HG03521 (cell line): ENCODE results near the gene ADD3.

Experiments
- ATAC-seq: cut with Tn5 transposase; IDR thresholded peaks from one replicate; pipeline ENCODE4 v1.9.1; 2021; ENCODE audit warnings: mild to moderate bottlenecking, moderate library complexity; ENCODE audit not compliant: unreplicated experiment

The ADD3 gene

DNA sequence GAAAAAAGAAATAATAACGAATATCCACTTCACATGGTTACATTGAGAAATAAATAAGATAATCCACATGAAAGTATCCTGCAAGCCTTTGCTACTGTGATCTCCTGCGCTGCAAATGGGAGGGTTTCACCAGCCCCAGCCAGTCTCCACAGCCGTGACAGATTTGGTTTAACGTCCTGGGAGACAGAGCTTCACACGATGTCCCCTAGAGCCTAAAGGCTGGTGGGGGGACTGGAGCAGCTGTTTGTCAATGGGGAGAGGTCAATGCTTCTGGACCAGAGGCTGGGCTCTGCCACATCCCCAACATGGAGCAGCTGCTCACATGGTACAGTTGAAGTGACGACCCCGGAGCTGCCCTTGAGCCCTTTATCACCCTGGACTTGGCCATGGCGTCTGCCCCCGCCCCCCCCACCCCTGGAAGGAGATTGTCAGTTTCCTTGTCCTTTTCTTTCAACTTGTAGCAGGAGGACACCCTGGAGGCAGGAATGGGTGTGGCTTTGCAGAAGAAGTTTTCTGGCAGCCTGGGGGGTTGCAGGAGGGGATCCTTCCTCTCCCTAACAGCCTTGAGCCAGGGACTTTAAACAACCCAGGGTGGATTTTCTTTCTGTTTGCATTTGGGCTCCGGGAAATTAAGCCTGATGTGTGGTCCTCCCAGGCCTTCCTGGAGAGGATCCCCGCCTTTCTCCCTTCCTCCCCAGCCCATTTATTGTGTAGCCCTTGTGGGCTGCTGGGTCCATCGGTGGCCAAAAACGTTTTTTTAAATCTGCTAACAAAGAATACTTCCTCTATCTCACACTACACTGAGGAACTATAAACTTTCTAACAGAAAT lies 162.6 kb downstream of the ADD3 start:
- ATAC-seq: no peak

DNA sequence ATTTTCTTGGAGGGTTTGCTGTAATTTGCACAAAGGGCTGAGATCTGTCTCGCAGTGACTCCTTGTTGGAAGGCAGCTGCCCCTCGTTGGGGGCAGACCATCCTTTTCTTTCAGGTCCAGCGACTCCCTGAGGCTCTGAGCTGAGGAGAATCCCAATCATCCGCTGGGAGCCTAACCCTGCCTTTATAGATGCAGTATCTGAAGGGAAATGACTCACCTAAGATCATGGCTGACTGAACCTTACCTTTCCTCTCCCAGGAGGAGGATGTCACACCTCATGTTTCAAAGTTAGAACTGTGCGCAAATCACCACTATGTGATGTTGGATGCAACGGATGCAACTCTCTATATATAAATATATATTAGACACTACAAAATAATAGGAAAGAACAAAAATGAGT lies 163.2 kb downstream of the ADD3 start:
- no peak for ATAC-seq

DNA sequence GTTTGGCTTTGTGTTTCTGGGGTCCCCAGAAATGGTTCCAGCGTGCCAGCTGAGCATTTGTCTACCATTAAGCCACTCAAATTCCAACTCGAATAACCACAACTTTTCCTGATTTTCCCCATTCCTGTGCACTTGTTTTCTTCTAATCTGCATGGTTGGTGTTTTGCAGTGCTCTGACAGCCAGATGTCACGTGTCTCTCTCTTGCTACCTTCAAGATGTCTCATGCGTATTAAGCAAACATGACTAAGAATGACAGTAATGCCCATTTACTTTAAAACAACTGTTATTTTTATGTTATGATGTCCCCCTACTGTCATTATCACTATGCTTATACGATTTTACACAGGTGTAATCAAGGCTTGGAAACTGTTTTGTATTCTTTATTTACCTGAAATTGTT lies 164.4 kb downstream of the ADD3 start:
- ATAC-seq: no peak

DNA sequence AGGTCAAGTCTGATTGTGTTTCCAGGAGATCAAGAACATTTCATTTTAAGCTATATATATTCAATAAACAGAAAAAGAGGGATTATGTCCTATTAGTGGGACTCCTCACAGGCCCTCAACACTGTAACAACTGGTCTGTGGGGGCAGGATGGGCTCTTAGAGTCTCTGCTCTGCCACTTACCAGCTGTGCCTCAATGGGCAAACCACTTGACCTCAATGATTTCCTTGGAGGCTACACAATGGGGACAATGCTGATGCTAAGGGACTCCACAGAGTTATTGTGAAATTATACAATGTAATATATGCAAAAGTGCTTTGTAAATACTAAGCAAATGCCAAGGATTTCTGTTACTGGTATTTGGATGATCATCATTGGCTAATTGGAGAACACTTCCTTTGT lies 166.4 kb downstream of the ADD3 start:
- no peak for ATAC-seq

DNA sequence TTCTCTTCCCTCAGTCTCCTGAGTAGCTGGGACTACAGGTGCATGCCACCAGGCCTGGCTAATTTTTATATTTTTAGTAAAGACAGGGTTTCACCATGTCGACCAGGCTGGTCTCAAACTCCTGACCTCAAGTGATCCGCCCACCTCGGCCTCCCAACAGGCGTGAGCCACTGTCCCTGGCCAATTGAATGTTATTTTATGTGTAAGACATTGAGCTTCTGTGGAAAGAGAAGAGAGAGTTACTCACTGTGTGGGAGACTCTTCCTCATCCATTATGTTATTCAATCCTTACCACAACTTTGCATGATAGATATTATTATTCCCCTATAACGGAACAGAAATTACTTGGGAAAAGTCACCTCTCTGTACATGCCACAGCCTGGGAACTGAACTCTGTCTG lies 167.0 kb downstream of the ADD3 start:
- ATAC-seq: no peak

DNA sequence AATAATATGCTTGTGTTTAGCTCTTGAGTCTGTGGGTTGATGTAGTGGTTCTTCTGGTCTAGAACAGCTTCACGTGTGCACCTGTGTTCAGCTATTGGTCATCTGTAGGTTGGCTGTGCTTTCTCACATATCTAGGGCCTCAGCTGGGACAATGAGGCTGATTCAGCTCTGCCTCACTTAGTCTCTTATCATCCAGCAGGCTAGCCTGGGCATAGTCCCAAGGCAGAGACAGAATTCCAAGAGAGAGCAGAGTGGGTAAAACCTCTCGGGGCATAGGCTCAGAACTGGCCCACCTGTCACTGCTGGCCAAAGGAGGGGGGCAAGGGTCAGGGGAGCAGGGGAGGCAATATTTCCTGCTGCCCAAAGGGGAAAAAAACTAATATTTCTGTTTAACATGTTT lies 167.6 kb downstream of the ADD3 start:
- no peak for ATAC-seq

DNA sequence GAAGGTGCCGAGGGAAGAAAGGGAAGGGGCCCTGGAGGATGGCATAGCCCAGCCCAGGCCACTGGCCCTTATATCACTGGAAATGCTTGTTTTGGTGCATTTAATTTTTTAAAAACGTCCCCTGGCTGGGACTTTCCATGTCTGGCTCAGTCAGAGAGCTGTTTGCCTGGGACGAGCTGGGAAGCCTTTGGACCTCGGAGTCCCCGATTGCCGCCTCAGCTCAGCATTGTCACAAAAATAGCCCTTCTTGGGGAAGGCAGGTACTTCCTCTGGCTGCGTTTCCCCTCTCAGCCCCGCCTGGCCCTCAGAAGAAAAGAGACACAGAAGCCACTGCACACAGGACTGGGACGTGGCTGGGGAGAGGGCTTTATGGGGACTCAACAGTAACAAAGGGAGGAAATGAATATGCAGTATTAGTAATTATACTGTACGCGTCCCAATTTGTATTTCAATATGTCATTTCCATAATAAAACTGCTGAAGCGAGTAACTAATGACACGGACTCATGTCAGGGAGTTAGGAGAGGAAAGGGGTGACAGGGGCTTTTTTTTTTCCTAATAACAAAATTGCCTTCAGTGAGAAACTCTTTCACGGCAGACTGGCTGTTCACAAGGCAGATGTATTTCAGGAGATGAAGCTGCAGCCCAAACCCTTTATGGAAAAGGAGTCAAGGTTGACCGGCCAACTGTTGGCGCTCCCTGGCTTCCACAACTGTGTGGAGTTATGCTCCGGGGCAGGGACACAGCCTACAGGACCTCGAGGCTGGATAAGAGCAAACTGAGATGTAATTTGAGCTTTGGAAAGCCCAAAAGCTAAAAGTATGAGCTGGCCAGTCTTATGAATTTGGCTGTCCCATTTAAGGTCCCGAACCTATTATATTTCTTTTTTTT lies 168.6 kb downstream of the ADD3 start:
- ATAC-seq: no peak

DNA sequence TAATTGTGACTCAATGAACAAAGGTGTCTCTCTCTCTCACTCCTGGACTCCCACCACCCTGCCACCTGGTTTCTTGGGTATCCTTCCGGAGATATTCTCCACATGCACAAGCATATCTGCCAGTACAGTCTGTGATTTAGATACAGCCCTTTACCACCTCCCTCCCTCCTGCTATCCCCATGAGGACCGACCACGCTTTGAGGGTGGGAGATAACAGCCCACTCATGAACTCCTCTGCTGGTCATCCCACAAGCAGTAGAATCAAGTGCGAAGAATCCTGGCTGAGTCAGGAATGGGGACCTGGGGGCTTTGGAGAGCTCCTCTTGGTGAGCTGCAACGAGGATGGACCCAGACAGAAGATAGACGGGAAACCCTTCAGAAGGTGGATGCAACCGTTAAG lies 171.4 kb downstream of the ADD3 start:
- no peak for ATAC-seq

DNA sequence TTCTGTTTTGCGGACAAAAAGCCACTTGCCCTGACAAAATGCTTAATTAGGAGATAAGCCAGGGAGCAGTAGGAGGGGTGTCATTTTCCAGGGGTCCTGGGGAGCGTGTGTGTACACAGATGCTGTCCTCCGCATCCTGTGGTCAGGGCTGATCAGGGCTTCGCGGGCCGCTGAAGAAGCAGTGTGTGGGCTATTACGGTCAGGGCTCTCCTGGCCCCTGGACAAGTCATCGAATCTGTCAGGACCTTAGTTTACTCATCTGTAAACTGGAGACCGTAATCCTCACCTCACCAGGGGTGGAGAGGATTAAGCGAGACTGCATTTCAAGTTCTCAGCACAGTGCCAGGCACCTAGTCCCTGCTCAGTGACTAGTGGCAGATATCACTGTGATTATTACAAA lies 173.7 kb downstream of the ADD3 start:
- no peak for ATAC-seq

DNA sequence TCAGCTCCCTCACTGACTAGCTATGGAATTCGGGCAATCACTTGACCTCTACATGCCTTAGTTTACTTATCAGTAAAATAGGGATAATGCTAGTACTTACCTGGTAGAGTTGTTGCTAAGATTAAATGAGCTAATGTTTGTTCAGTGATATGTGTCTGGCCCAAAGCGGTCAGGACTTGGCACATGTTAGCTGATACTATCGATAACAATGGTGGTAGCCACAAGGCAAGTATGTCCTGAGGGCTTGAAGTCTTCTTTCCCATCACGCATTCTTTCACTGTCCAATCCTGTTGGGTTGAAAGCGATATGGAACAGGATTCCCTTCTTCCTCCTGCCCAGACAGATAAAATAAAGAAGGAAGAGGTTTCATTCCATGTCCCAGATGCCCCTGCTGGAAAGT lies 174.1 kb downstream of the ADD3 start:
- no peak for ATAC-seq

DNA sequence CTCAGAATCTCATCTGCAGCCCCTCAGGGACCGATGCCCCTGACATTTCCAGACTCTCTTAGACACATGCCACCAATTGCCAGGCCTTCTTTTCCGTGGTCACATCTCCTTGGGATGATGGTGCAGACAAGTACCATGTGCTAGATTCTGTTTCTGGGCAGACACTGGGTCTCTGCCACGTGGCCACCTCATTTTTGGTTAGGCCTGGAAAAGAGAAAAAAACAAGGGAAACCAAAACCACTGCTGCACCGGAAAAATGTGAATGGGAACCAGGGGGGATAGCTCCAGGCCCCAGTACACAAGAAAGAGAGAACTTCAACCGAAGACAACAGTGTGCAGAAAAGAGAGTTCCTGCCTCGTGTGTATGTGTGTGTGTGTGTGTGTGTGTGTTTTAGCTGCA lies 176.6 kb downstream of the ADD3 start:
- ATAC-seq: no peak
